DMS153 treated with DMSO at 0.1 percent for 48 hours (cell line): ENCODE data around the gene UBE2O.
"Not testable (repeated sequence)": the region's sequence is repeated elsewhere in the genome, so short reads cannot be mapped to it uniquely, and the experiment has no call there.

Experiments
- DNase-seq: peaks from one replicate; lab custom pipeline; 2025; ENCODE audit not compliant: unreplicated experiment; lab: John Stamatoyannopoulos, UW

The UBE2O gene

GRCh38 chr17:76353599-76354316 lies 99.2 kb downstream of the UBE2O start, which contains the start of gene PRPSAP1:
Gene PRPSAP1, minus strand, starts transcription at chr17:76353916. Its CDS starts 213 bp downstream, at chr17:76353703.
- DNase-seq, result peak; percentile 91

- no peak for DNase-seq
Measured at GRCh38 chr17:76353004-76353598, 99.9 kb downstream of the UBE2O start.

- no peak for DNase-seq
Measured at GRCh38 chr17:76351526-76352071, 101.4 kb downstream of the UBE2O start.

- DNase-seq, result no peak
Measured at GRCh38 chr17:76350463-76350862, 102.5 kb downstream of the UBE2O start.

- not testable (repeated sequence) for DNase-seq
Measured at GRCh38 chr17:76346936-76347335, 106.0 kb downstream of the UBE2O start.

- no peak for DNase-seq
Measured at GRCh38 chr17:76345377-76345974, 107.5 kb downstream of the UBE2O start.

- DNase-seq, result no peak
Measured at GRCh38 chr17:76343106-76343505, 109.8 kb downstream of the UBE2O start.

- no peak for DNase-seq
Measured at GRCh38 chr17:76341301-76341700, 111.7 kb downstream of the UBE2O start.
